ENCODE measurements around the gene ACTL8. TPM values are rescaled to one million over a fixed set of nuclear protein-coding genes. Genes with fewer than 3 reads are reported as not detected.

The ACTL8 gene
- total and polyA plus RNA-seq, 10 donors: not detected

GRCh38 chr1:17861685-17862084, 106.6 kb downstream of the ACTL8 start:
- Histone ChIP-seq H3K4me1 (no peaks in the 10 kb centered on the region), H3K4me3 (no peak overlapping the region), H3K27ac (no peak overlapping the region), H3K9me3 (no peaks in the 10 kb centered on the region), H3K36me3 (no peaks in the 10 kb centered on the region), H3K27me3 (replicated peaks in 1 of 7) (peaks cover 0 to 28% (median 0%) of the 10 kb centered on the region in 7 donors)
- DNase-seq: no peak
- intact Hi-C loops (cut with DNase I; ENCODE audit: low total_unique reads): no loop called here
- no peak for TF ChIP-seq POLR2A (IDR thresholded peaks at IDR 0.05)
- TF ChIP-seq POLR2AphosphoS5 (IDR thresholded peaks at IDR 0.05): no peak
- TF ChIP-seq, protein P1, sequence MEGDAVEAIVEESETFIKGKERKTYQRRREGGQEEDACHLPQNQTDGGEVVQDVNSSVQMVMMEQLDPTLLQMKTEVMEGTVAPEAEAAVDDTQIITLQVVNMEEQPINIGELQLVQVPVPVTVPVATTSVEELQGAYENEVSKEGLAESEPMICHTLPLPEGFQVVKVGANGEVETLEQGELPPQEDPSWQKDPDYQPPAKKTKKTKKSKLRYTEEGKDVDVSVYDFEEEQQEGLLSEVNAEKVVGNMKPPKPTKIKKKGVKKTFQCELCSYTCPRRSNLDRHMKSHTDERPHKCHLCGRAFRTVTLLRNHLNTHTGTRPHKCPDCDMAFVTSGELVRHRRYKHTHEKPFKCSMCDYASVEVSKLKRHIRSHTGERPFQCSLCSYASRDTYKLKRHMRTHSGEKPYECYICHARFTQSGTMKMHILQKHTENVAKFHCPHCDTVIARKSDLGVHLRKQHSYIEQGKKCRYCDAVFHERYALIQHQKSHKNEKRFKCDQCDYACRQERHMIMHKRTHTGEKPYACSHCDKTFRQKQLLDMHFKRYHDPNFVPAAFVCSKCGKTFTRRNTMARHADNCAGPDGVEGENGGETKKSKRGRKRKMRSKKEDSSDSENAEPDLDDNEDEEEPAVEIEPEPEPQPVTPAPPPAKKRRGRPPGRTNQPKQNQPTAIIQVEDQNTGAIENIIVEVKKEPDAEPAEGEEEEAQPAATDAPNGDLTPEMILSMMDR (IDR thresholded peaks at IDR 0.05 in 8 of 11, conservative IDR thresholded peaks at IDR 0.05 in 3 of 11): no peak
- WGBS, 5 donors: 13 to 29% (median 22%) methylated on average over 3 of the region's 3 CpGs

DNA sequence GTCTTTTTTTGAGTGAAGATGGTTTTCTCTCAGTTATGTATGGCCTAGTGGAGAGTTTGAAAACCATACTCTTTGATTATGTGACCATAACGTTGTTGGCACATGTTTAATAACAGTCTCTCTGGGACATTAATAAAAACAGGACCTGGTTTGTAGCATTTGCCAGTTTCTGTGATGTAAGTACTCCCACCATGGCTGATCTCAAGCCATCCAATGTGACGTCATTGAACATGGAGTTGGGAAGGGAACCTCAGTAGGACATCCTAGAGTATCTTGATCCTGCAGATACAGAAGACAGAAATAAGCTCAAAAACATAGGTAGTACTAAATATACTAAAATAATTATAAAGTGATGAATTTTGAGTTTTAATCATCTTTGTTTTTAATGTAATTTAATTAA, 107.0 kb downstream of the ACTL8 start:
- 51 to 66% (median 58%) methylated on average over 2 of the region's 2 CpGs for whole genome bisulfite sequencing, 5 donors
- Histone ChIP-seq H3K9me3 (no peaks in the 10 kb centered on the region), H3K36me3 (no peaks in the 10 kb centered on the region), H3K27ac (no peak overlapping the region), H3K4me1 (no peaks in the 10 kb centered on the region), H3K27me3 (replicated peaks in 1 of 7) (peaks cover 0 to 28% (median 0%) of the 10 kb centered on the region in 7 donors), H3K4me3 (no peak overlapping the region)
- no peak for DNase-seq
- TF ChIP-seq POLR2AphosphoS5 (IDR thresholded peaks at IDR 0.05): no peak
- TF ChIP-seq POLR2A (IDR thresholded peaks at IDR 0.05): no peak
- TF ChIP-seq, protein P1 (IDR thresholded peaks at IDR 0.05 in 8 of 11, conservative IDR thresholded peaks at IDR 0.05 in 3 of 11): no peak
- intact Hi-C loops (cut with DNase I; ENCODE audit: low total_unique reads): no loop called here

- Histone ChIP-seq H3K4me3 (no peak overlapping the region), H3K27ac (no peak overlapping the region), H3K4me1 (no peaks in the 10 kb centered on the region), H3K9me3 (peaks cover 0 to 10% (median 0%) of the 10 kb centered on the region in 8 donors), H3K36me3 (no peaks in the 10 kb centered on the region), H3K27me3 (replicated peaks in 1 of 7) (peaks cover 0 to 7% (median 0%) of the 10 kb centered on the region in 7 donors)
- no peak for DNase-seq
- intact Hi-C loops (cut with DNase I; ENCODE audit: low total_unique reads): no loop called here
- WGBS, 5 donors: 55 to 64% (median 58%) methylated on average over 9 of the region's 9 CpGs
- TF ChIP-seq POLR2A (IDR thresholded peaks at IDR 0.05) (no peak), POLR2AphosphoS5 (IDR thresholded peaks at IDR 0.05) (no peak)
- TF ChIP-seq, protein P1 (IDR thresholded peaks at IDR 0.05 in 8 of 11, conservative IDR thresholded peaks at IDR 0.05 in 3 of 11): no peak
Observed at GRCh38 chr1:17865912-17866739, 111.0 kb downstream of the ACTL8 start.

GRCh38 chr1:17866740-17867029, 111.6 kb downstream of the ACTL8 start:
- H3K4me1 ChIP-seq: no peaks in the 10 kb centered on the region
- 76 to 90% (median 84%) methylated on average over 3 of the region's 3 CpGs for WGBS, 5 donors
- DNase-seq: no peak
- intact Hi-C loops (cut with DNase I; ENCODE audit: low total_unique reads): no loop called here
- H3K27me3 ChIP-seq (replicated peaks in 1 of 7): peaks cover 0 to 4% (median 0%) of the 10 kb centered on the region in 7 donors
- H3K9me3 ChIP-seq: peaks cover 0 to 10% (median 0%) of the 10 kb centered on the region in 8 donors
- no peak overlapping the region for H3K27ac ChIP-seq
- TF ChIP-seq POLR2AphosphoS5 (IDR thresholded peaks at IDR 0.05) (no peak), POLR2A (IDR thresholded peaks at IDR 0.05) (no peak)
- TF ChIP-seq, protein P1 (IDR thresholded peaks at IDR 0.05 in 8 of 11, conservative IDR thresholded peaks at IDR 0.05 in 3 of 11): no peak
- no peaks in the 10 kb centered on the region for H3K36me3 ChIP-seq
- no peak overlapping the region for H3K4me3 ChIP-seq
